Right lobe of liver (tissue), 6 donors: ENCODE measurements around the gene SEZ6L. TPM values are rescaled to one million over a fixed set of nuclear protein-coding genes. Genes with fewer than 3 reads are reported as not detected.
A peak's percentile ranks its signal among the peaks of the same experiment; 100 is the strongest.

ENCODE experiments used
- ATAC-seq, 4 donors: fragments of 200-7000 bp; cut with Tn5 transposase; one replicate each; pipeline ENCODE4 v1.9.1; 2020; ENCODE audit warnings: mild to moderate bottlenecking in 4 of 4, moderate library complexity in 4 of 4
- DNase-seq, 3 donors: peaks; one replicate each; pipeline ENCODE4 v3.0.0-alpha.2; 2020
- H3K27ac ChIP-seq, 3 donors: fragments of 200-600 bp; one replicate each; pipeline ENCODE4 v1.8.0; 2022
- H3K27me3 ChIP-seq, 2 donors: fragments of 200-600 bp; one replicate each; pipeline ENCODE4 v1.8.0; 2022
- H3K36me3 ChIP-seq, 4 donors: fragments of 200-600 bp; sonication (generic) in 1 of 4; one replicate each; pipeline versions ENCODE4 v1.5.1 to v1.8.0; 2017 to 2022; ENCODE audit warnings: control low read depth in 1 of 4
- H3K4me1 ChIP-seq, 4 donors: fragments of 200-600 bp; sonication (generic) in 1 of 4; one replicate each; pipeline versions ENCODE4 v1.5.1 to v1.8.0; 2017 to 2022; ENCODE audit warnings: control low read depth in 1 of 4
- H3K4me3 ChIP-seq, 3 donors: fragments of 200-600 bp; one replicate each; pipeline ENCODE4 v1.8.0; 2022
- H3K9me3 ChIP-seq, 4 donors: fragments of 200-600 bp; sonication (generic) in 1 of 4; one replicate each; pipeline versions ENCODE4 v1.5.1 to v1.8.0; 2017 to 2022; ENCODE audit warnings: control low read depth in 1 of 4
- POLR2A ChIP-seq: fragments of 450-650 bp; IDR thresholded peaks from one replicate; pipeline ENCODE4 v1.6.1; 2017; ENCODE audit warnings: antibody characterized with exemption, mild to moderate bottlenecking
- WGBS: methylation state at CpG from one replicate; pipeline ENCODE4 v1.1.6; 2018; ENCODE audit warnings: low coverage, low lambda C conversion rate; ENCODE audit not compliant: insufficient coverage; ENCODE audit errors: missing lambda C conversion rate; 5-methylcytosine and 5-hydroxymethylcytosine counted together
- intact Hi-C, 2 donors: fragments of 100-400 bp; cut with DNase I; formaldehyde crosslinking; loops; one replicate each; pipeline versions ENCODE4 v1.11.2 to v1.14.1; 2022
- total RNA-seq, 6 experiments: library from RNA; depleted of rRNA in 2 of 6; stranded (reverse); fragments of >200 nt in 2 of 6; fragmentation: NEBNext Ultra II Directional in 3 of 6; extraction: Animal tissue kit (Norgen Biotek cat#: 25700) in 3 of 6; gene quantifications; one replicate each; pipeline versions ENCODE4 v1.1.0 to v1.2.4, GENCODE V29; 2016 to 2023
- TF ChIP-seq, protein P1 (sequence below), 4 donors: fragments of 200-600 bp in 3 of 4; fragments of 450-650 bp in 1 of 4; IDR thresholded peaks; one replicate each; pipeline versions ENCODE4 v1.5.1 to v1.8.0; 2016 to 2022; ENCODE audit warnings: antibody characterized with exemption in 4 of 4, mild to moderate bottlenecking in 2 of 4
- donor health status: DM: no; HTN: yes; CAD: no.
- donor health status: DM: no; HTN: no; CAD: no.
- donor health status: DM: no; HTN: no; CAD: no.
- donor health status: DM: no; HTN: yes; CAD: no.
- donor health status: DM: no; HTN: yes; CAD: no.

Gene SEZ6L
- total RNA-seq, 6 experiments from 2014 or later = 0.13 TPM; not detected in 5

DNA sequence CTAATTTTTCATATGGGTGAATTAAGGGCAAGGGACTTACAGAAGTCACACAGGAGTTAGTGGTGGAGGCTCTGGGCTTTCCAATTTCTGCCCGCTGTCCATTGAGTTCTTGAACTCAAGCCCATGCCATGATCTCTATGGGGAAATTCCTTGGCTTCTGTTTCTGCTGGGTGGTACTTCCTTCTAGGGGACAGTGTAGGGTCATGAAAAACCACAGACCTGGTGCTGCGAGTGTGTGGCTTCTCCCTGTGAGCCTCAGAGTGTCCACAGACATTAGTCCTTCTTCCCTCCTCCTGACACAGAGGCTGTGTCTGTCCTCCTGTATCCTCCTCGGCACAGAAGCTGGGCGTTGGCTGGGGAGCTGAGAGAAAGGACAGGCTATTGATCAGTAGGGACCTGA lies 6.3 kb upstream of the SEZ6L start:
- 47% methylated on average over 3 of the region's 4 CpGs for WGBS
- Histone ChIP-seq H3K4me1 (no peaks in the 10 kb centered on the region), H3K27me3 (no peaks in the 10 kb centered on the region), H3K27ac (no peak overlapping the region), H3K36me3 (no peaks in the 10 kb centered on the region), H3K4me3 (no peak overlapping the region), H3K9me3 (no peaks in the 10 kb centered on the region)
- intact Hi-C loops = no loop called here
- DNase-seq (no peak), ATAC-seq (peak in 1 of 4 donors; percentile 25)
- TF ChIP-seq, protein P1, sequence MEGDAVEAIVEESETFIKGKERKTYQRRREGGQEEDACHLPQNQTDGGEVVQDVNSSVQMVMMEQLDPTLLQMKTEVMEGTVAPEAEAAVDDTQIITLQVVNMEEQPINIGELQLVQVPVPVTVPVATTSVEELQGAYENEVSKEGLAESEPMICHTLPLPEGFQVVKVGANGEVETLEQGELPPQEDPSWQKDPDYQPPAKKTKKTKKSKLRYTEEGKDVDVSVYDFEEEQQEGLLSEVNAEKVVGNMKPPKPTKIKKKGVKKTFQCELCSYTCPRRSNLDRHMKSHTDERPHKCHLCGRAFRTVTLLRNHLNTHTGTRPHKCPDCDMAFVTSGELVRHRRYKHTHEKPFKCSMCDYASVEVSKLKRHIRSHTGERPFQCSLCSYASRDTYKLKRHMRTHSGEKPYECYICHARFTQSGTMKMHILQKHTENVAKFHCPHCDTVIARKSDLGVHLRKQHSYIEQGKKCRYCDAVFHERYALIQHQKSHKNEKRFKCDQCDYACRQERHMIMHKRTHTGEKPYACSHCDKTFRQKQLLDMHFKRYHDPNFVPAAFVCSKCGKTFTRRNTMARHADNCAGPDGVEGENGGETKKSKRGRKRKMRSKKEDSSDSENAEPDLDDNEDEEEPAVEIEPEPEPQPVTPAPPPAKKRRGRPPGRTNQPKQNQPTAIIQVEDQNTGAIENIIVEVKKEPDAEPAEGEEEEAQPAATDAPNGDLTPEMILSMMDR (IDR thresholded peaks at IDR 0.05) = no peak
- no peak for TF ChIP-seq POLR2A

DNA sequence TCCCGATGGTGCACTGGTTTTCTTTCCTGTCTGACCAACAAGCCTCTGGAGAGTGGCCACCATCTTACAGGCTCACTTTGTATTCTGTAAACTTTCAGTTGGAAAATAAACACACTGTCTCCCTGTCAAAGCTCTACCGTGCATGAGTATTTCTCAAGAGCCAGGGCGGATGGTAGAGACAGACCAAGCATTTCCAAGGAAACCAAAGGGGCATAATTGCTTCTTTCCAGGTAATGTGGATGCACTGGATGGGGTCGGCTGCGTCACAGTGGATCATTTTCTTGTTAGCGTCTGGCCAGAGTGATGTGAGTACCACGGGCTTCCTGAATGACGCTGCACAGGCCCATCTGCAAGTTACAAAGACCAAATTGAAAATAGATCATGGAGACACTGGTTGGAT lies 5.1 kb upstream of the SEZ6L start:
- 59% methylated on average over 8 of the region's 8 CpGs for WGBS
- H3K27me3 ChIP-seq = no peaks in the 10 kb centered on the region
- ATAC-seq (no peak), DNase-seq (no peak)
- no peaks in the 10 kb centered on the region for H3K36me3 ChIP-seq
- TF ChIP-seq, protein P1 (IDR thresholded peaks at IDR 0.05) = no peak
- TF ChIP-seq POLR2A = no peak
- H3K4me1 ChIP-seq = no peaks in the 10 kb centered on the region
- no peaks in the 10 kb centered on the region for H3K9me3 ChIP-seq
- H3K27ac ChIP-seq = no peak overlapping the region
- intact Hi-C loops = no loop called here
- H3K4me3 ChIP-seq = no peak overlapping the region

DNA sequence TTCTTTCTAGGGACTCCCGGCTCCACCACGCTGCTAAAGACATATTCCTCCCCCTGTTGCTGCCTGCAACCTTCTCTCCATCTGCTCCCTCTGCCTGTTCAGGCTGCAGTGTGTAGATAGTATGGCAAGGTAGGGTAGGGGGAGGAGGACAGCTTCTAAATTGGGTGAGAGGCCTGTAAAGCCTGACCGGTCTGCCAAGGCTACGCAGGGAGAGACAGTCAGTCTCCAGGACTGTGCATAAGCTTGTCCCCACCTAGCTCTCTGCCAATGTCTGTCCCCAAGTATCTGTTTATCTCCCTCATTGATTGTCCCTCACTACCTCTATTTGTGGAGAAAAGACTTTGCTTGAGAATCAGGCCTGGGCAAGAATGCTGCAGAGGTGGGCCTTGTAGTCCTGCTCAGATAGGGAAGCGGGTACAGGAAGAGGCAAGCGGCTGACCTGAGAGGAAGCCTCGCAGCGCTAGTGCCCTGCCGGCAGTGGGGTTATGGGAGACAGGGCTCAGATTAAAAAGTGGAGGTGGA lies 871 bp upstream of the SEZ6L start:
- H3K36me3 ChIP-seq = no peaks in the 10 kb centered on the region
- H3K4me1 ChIP-seq = peaks cover 0 to 6% (median 0%) of the 10 kb centered on the region in 4 donors
- ATAC-seq (peak in 2 of 4 donors; percentile 30 to 56), DNase-seq (no peak)
- peaks cover 0 to 4% of the 10 kb centered on the region in 2 donors for H3K27me3 ChIP-seq
- intact Hi-C loops = no loop called here
- H3K27ac ChIP-seq = no peak overlapping the region
- H3K4me3 ChIP-seq = no peak overlapping the region
- TF ChIP-seq, protein P1 (IDR thresholded peaks at IDR 0.05) = no peak
- no peak for TF ChIP-seq POLR2A
- no peaks in the 10 kb centered on the region for H3K9me3 ChIP-seq
- WGBS = 23% methylated on average over 7 of the region's 9 CpGs

DNA sequence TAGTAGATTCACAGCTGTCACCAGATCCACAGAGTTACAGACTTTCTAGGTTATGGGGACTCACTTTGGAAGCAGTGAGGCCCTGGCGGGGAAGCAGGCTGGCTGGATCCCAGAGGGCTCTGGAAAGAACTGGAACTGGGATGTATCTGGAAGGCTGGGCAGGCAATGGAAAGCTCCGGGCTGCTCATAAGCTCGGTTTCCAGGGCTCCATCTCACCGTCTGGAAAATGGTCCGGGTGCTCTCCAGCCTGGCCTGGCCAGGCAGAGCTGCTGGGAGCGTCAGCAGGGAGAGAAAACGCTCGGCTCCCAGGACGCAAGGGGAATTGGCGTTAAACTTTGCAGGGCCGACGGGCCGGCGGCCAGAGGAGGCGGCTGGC lies 335 bp upstream of the SEZ6L start:
- ATAC-seq = no peak
- H3K4me1 ChIP-seq = peaks cover 0 to 6% (median 0%) of the 10 kb centered on the region in 4 donors
- TF ChIP-seq POLR2A = no peak
- TF ChIP-seq, protein P1 (IDR thresholded peaks at IDR 0.05) = no peak
- H3K36me3 ChIP-seq = no peaks in the 10 kb centered on the region
- peak overlapping the region in 1 of 3 donors; percentile 16 for H3K4me3 ChIP-seq
- no peaks in the 10 kb centered on the region for H3K9me3 ChIP-seq
- H3K27ac ChIP-seq = no peak overlapping the region
- WGBS = 80% methylated on average over 1 of the region's 15 CpGs
- peaks cover 0 to 4% of the 10 kb centered on the region in 2 donors for H3K27me3 ChIP-seq
- intact Hi-C loops = no loop called here
- no peak for DNase-seq

DNA sequence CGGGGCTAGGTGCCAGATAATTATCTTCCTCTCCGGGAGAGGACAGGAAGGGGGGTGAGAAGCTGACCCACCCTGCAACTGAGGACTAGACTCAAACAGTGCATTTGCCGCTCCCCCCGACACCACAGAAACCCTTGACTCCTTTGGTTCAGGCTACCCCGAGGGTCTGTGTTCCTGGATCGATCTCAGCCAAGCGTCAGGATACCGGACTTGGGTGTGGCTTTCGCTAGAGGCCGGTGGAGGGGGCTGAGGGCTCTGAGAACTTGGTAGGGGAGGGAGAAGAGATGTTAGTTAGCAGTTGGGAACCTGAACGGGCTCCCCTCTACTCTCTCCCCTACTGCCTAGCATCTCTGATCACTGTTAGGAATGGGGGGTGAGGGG lies 840 bp downstream of the SEZ6L start:
- no peak for ATAC-seq

More for the DNA sequence above, 840 bp downstream of the SEZ6L start:
- WGBS = 2% methylated on average over 10 of the region's 11 CpGs
- Histone ChIP-seq H3K36me3 (no peaks in the 10 kb centered on the region), H3K27ac (no peak overlapping the region), H3K27me3 (peaks cover 0 to 4% of the 10 kb centered on the region in 2 donors), H3K9me3 (no peaks in the 10 kb centered on the region), H3K4me1 (peaks cover 0 to 6% (median 0%) of the 10 kb centered on the region in 4 donors), H3K4me3 (no peak overlapping the region)
- intact Hi-C loops = no loop called here
- TF ChIP-seq, protein P1 (IDR thresholded peaks at IDR 0.05) = no peak
- TF ChIP-seq POLR2A = no peak
- no peak for DNase-seq
